Measurements from ENCODE around the gene EGFR. TPM values are rescaled to one million over a fixed set of nuclear protein-coding genes. Genes with fewer than 3 reads are reported as not detected.
"Not testable (repeated sequence)": the region's sequence is repeated elsewhere in the genome, so short reads cannot be mapped to it uniquely, and the experiment has no call there.

The EGFR gene
- total RNA-seq, 2 experiments from 2014 or later: not detected

DNA sequence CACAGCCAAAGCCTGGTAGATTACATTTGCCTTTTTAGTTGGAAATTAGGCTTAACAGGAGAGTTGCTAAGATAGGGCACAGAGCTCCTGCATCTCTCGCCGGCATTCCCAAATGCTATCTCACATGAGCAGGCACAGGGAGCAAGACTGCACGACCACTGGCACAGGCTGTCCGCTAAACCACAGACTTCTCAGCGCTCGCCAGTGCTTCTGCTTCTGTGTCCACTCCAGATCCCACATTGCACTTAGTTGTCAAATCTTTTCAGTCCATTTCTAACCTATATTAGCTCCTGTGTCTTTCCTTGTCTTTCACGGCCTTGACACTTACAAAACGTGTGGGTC, 138.9 kb downstream of the EGFR start:
- Mint-ChIP-seq H3K36me3 (ENCODE audit: low read depth) (no peaks in the 10 kb centered on the region), H3K9me3 (no peaks in the 10 kb centered on the region), H3K27ac (no peak overlapping the region), H3K4me1 (no peaks in the 10 kb centered on the region), H3K27me3 (peaks cover 5% of the 10 kb centered on the region), H3K4me3 (no peak overlapping the region)
- no peak for DNase-seq
- ChIA-PET POLR2A (no interaction called here), CTCF (interaction anchor here (0.6 to 1.0 kb wide), 2 partner anchors 11 to 288 kb away, joined by 3 to 4 read pairs; no protein-coding TSS in a partner anchor)

DNA sequence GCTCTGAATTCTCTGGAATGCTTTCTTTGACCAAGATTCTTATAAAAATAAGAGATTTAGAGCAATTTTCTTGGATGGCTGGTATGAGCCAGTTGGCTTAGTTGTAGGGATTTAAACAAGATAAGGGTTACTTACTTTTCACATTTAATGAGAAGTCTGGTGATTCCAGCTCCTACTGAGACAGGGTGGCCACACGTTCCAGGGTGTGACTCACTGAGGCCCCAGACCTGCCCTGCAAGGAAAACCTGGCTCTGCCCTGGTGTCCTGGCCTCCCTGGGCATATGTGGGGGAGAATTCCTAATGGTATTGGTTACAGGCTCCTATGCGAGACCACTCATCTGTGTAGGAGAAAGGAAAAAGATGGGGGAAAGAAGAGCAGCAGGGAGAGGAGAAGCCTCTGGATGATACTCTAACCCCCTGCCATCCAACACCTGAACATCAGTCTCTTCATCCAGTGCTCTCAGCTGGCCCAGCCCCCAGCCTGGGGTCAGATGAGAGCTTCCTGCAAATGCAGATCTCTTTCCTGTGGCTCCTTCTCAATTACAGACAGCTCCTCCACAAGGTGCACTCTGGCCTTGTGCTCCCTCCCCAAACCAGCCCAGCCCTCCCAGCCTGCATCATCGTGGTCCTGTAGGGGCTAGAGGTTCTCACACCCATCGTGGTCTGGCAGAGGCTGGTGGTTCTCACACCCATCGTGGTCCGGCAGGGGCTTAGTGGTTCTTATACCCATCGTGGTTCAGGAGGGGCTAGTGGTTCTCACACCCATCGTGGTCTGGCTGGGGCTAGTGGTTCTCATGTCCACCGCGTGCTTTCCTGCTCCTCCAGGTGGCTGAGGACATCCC, 139.9 kb downstream of the EGFR start:
- Mint-ChIP-seq H3K4me3 (no peak overlapping the region), H3K9me3 (no peaks in the 10 kb centered on the region), H3K36me3 (ENCODE audit: low read depth) (no peaks in the 10 kb centered on the region), H3K4me1 (no peaks in the 10 kb centered on the region), H3K27me3 (peaks cover 5% of the 10 kb centered on the region), H3K27ac (no peak overlapping the region)
- ChIA-PET POLR2A (no interaction called here), CTCF (interaction anchor here (1.0 kb wide), 1 partner anchor 12 kb away, joined by 4 read pairs; no protein-coding TSS in a partner anchor)
- DNase-seq: no peak

DNA sequence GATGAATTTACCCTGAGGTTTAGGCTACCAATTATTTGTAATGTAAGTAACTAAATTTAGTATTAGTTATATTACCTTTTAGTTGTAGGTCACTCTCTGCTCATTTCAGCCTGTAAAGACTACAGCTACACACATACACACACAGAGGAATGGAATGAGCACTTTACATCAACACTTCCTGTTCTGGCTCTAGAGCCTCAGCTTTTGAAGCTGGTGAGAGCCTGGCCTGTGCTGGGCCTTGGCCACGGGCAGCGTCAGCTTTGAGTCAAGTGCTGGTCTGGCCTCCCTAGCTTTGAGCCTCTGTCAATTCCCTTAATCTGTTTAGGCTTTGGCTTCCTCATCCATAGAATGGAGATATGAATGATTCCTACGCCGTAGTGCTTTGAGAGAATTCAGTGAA, 141.7 kb downstream of the EGFR start:
- Mint-ChIP-seq H3K27me3 (peaks cover 5% of the 10 kb centered on the region), H3K36me3 (ENCODE audit: low read depth) (no peaks in the 10 kb centered on the region), H3K9me3 (no peaks in the 10 kb centered on the region), H3K27ac (no peak overlapping the region), H3K4me1 (no peaks in the 10 kb centered on the region), H3K4me3 (no peak overlapping the region)
- ChIA-PET CTCF (no interaction called here), POLR2A (no interaction called here)
- DNase-seq: no peak

DNA sequence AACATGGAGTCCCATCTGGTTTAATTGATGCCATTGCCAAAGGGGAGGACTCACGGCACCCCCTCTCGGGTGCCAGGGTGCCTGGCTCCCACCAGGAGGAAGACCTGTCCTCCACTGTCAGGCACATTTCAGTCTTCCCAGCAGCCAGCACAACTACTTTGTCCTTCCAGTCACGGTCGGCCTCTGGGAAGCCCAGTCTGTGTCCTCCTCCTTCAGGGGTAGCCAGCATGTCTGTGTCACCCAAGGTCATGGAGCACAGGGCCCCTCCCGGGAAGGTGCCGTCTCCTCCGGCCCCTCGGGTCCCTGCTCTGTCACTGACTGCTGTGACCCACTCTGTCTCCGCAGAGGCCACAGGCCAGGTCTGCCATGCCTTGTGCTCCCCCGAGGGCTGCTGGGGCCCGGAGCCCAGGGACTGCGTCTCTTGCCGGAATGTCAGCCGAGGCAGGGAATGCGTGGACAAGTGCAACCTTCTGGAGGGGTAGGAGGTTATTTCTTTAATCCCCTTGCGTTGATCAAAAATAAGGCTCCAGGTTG, 142.4 kb downstream of the EGFR start:
- H3K27ac Mint-ChIP-seq: no peak overlapping the region
- DNase-seq: no peak
- no peaks in the 10 kb centered on the region for H3K36me3 Mint-ChIP-seq (ENCODE audit: low read depth)
- peaks cover 5% of the 10 kb centered on the region for H3K27me3 Mint-ChIP-seq
- POLR2A ChIA-PET: no interaction called here
- no peaks in the 10 kb centered on the region for H3K9me3 Mint-ChIP-seq
- H3K4me1 Mint-ChIP-seq: no peaks in the 10 kb centered on the region
- CTCF ChIA-PET: no interaction called here
- H3K4me3 Mint-ChIP-seq: no peak overlapping the region

DNA sequence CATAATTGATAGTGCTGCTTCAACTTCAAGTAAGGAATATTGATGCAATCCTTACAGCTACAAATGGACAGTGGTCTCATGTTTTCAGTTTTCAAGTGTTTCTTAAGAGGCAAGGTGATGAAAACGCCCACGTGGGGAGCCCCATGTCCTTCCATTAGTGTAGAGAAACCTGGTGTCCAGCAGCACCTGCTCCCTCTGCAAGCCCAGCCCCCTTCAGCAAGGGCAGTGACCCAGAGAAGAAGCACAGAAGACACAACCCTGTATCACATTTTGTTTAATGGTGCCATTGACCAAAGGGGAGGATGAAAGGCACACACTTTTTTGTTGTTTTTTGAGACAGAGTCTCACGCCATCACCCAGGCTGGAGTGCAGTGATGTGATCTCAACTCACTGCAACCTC, 143.7 kb downstream of the EGFR start:
- H3K27ac Mint-ChIP-seq: no peak overlapping the region
- peaks cover under 1% of the 10 kb centered on the region for H3K27me3 Mint-ChIP-seq
- no peak for DNase-seq
- H3K9me3 Mint-ChIP-seq: no peaks in the 10 kb centered on the region
- H3K4me1 Mint-ChIP-seq: no peaks in the 10 kb centered on the region
- H3K4me3 Mint-ChIP-seq: no peak overlapping the region
- no peaks in the 10 kb centered on the region for H3K36me3 Mint-ChIP-seq (ENCODE audit: low read depth)
- CTCF ChIA-PET: no interaction called here
- POLR2A ChIA-PET: no interaction called here

DNA sequence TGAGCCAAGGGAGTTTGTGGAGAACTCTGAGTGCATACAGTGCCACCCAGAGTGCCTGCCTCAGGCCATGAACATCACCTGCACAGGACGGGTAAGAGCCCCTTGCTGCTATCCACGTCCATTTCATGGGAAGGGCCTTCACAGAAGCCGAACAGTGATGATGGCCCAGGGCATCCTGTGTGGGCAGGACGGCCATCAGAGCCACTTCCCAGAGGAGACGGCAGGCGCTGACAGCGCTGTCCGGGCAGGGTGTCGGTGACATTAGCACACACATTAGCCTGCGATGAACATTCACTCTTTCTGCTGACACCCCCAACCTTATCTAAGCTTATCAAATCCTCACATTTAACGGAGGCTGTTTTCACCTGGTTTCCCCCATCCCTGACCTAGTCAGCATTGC, 144.9 kb downstream of the EGFR start:
- H3K4me3 Mint-ChIP-seq: no peak overlapping the region
- ChIA-PET CTCF (interaction anchor here (1.2 kb wide), 1 partner anchor 31 kb away, joined by 3 read pairs; no protein-coding TSS in a partner anchor), POLR2A (no interaction called here)
- H3K4me1 Mint-ChIP-seq: no peaks in the 10 kb centered on the region
- H3K27ac Mint-ChIP-seq: no peak overlapping the region
- H3K36me3 Mint-ChIP-seq (ENCODE audit: low read depth): no peaks in the 10 kb centered on the region
- no peaks in the 10 kb centered on the region for H3K27me3 Mint-ChIP-seq
- no peak for DNase-seq
- no peaks in the 10 kb centered on the region for H3K9me3 Mint-ChIP-seq

DNA sequence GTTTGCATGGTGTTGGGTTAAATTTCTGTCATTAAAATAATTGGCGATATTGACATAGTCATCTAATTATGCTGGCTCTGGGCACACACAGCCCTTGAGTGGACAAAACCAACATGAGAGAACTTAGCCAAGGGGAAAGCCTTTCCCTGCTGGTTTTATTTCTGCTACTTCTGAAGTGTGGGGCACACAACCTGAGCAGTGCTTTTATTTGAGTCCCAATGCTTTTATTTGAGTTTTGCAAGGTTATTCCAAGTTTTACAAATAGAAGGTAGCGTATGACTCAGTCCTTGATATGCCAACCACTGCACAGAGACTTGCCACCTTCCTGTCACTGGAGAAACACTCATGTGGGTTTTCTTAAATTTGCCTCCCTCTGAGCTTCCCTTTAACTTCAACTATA, 145.7 kb downstream of the EGFR start:
- POLR2A ChIA-PET: no interaction called here
- Mint-ChIP-seq H3K4me1 (no peaks in the 10 kb centered on the region), H3K27ac (no peak overlapping the region), H3K4me3 (no peak overlapping the region), H3K27me3 (no peaks in the 10 kb centered on the region), H3K36me3 (ENCODE audit: low read depth) (no peaks in the 10 kb centered on the region), H3K9me3 (no peaks in the 10 kb centered on the region)
- DNase-seq: no peak
- CTCF ChIA-PET: interaction anchor here (1.2 kb wide), 1 partner anchor 32 kb away, joined by 3 read pairs; no protein-coding TSS in a partner anchor

DNA sequence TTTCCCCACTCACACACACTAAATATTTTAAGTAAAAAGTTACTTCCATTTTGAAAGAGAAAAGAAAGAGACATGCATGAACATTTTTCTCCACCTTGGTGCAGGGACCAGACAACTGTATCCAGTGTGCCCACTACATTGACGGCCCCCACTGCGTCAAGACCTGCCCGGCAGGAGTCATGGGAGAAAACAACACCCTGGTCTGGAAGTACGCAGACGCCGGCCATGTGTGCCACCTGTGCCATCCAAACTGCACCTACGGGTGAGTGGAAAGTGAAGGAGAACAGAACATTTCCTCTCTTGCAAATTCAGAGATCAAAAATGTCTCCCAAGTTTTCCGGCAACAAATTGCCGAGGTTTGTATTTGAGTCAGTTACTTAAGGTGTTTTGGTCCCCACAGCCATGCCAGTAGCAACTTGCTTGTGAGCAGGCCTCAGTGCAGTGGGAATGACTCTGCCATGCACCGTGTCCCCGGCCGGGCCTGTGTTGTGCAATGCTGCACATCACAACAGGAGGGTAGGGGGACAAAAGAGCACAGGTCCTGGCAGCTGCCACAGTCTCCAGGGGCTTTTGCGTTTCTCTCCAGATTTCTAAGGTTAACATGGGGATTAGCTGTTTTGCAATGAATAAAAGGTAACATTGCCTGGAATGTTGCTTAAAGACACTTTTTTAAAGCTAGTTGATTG, 146.5 kb downstream of the EGFR start:
- Mint-ChIP-seq H3K36me3 (ENCODE audit: low read depth) (no peaks in the 10 kb centered on the region), H3K4me1 (no peaks in the 10 kb centered on the region), H3K27ac (no peak overlapping the region), H3K27me3 (no peaks in the 10 kb centered on the region), H3K4me3 (no peak overlapping the region), H3K9me3 (no peaks in the 10 kb centered on the region)
- POLR2A ChIA-PET: no interaction called here
- DNase-seq: no peak
- CTCF ChIA-PET: interaction anchor here (0.7 kb wide), 1 partner anchor 386 kb away, joined by 3 read pairs; no protein-coding TSS in a partner anchor

DNA sequence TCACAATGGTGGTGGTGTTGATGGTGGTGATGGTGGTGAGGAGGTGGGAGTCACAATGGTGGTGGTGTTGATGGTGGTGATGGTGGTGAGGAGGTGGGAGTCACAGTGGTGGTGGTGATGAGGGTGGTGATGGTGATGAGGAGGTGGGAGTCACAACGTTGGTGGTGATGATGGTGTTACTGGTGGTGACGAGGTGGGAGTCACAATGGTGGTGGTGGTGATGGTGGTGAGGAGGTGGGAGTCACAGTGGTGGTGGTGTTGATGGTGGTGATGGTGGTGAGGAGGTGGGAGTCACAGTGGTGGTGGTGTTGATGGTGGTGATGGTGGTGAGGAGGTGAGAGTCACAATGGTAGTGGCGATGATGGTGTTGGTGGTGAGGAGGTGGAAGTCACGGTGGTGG, 148.5 kb downstream of the EGFR start:
- POLR2A ChIA-PET; H3K27me3 Mint-ChIP-seq; H3K36me3 Mint-ChIP-seq (ENCODE audit: low read depth); H3K4me3 Mint-ChIP-seq; CTCF ChIA-PET; H3K9me3 Mint-ChIP-seq; H3K4me1 Mint-ChIP-seq; H3K27ac Mint-ChIP-seq; DNase-seq: not testable (repeated sequence)

DNA sequence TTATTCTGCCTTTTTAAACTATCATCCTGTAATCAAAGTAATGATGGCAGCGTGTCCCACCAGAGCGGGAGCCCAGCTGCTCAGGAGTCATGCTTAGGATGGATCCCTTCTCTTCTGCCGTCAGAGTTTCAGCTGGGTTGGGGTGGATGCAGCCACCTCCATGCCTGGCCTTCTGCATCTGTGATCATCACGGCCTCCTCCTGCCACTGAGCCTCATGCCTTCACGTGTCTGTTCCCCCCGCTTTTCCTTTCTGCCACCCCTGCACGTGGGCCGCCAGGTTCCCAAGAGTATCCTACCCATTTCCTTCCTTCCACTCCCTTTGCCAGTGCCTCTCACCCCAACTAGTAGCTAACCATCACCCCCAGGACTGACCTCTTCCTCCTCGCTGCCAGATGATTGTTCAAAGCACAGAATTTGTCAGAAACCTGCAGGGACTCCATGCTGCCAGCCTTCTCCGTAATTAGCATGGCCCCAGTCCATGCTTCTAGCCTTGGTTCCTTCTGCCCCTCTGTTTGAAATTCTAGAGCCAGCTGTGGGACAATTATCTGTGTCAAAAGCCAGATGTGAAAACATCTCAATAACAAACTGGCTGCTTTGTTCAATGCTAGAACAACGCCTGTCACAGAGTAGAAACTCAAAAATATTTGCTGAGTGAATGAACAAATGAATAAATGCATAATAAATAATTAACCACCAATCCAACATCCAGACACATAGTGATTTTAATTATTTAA, 151.7 kb downstream of the EGFR start:
- Mint-ChIP-seq H3K27me3 (no peaks in the 10 kb centered on the region), H3K4me1 (no peaks in the 10 kb centered on the region), H3K4me3 (no peak overlapping the region), H3K27ac (no peak overlapping the region), H3K9me3 (no peaks in the 10 kb centered on the region), H3K36me3 (ENCODE audit: low read depth) (no peaks in the 10 kb centered on the region)
- ChIA-PET POLR2A (no interaction called here), CTCF (no interaction called here)
- DNase-seq: no peak

DNA sequence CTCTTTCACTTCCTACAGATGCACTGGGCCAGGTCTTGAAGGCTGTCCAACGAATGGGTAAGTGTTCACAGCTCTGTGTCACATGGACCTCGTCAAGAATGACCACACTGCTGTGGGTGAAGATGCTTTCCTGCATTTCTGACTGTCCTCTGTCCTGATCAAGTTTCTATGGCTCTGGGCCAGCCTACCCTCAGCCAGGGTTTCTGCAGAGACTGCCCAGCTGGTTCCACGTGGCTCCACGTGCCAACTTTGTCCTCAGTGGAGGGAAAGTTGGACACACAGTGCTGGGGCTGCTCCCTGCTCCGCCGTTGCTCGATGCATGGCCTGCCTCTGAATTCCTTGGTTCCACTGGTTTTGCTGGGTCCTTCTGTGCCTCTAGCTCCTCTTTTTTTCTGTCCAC, 152.3 kb downstream of the EGFR start:
- Mint-ChIP-seq H3K4me1 (no peaks in the 10 kb centered on the region), H3K4me3 (no peak overlapping the region), H3K27ac (no peak overlapping the region), H3K9me3 (no peaks in the 10 kb centered on the region), H3K27me3 (peaks cover 2% of the 10 kb centered on the region), H3K36me3 (ENCODE audit: low read depth) (no peaks in the 10 kb centered on the region)
- no peak for DNase-seq
- ChIA-PET CTCF (no interaction called here), POLR2A (no interaction called here)

DNA sequence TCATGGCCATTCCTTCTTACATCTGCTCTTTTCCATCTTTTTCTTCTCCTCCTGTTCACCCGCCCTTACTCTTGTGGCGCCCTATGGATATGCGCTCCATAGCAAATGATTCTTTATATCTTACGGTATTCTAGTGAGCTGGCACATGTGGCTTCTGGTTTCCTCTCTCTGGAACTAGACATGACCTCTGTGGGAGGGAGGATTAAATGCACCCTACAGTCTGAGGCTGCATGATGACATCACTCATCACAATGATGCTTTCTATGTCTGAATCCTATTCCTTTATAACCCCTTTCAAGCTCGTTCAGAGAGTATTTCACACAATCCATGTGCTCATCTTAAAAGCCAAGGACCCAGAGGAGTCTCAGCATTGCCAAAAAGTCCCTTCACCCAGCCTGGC, 153.3 kb downstream of the EGFR start:
- DNase-seq: no peak
- ChIA-PET POLR2A (no interaction called here), CTCF (no interaction called here)
- Mint-ChIP-seq H3K36me3 (ENCODE audit: low read depth) (no peaks in the 10 kb centered on the region), H3K9me3 (no peaks in the 10 kb centered on the region), H3K27me3 (peaks cover 2% of the 10 kb centered on the region), H3K4me1 (no peaks in the 10 kb centered on the region), H3K27ac (no peak overlapping the region), H3K4me3 (no peak overlapping the region)

Data from activated CD4-positive, alpha-beta T cell treated with anti-CD3 and anti-CD28 coated beads, Interleukin-2, amount 10 ng/mL, durations not matched to agents 7 days and 5 days (primary cell).